Skin of body (tissue), 2 donors: ENCODE data around the gene KIAA1755. TPM values are rescaled to one million over a fixed set of nuclear protein-coding genes. Genes with fewer than 3 reads are reported as not detected.
"Not testable (repeated sequence)": the region's sequence is repeated elsewhere in the genome, so short reads cannot be mapped to it uniquely, and the experiment has no call there.

ENCODE experiments used
- DNase-seq: peaks from one replicate; lab custom pipeline; 2025; lab: John Stamatoyannopoulos, UW
- total RNA-seq: library from RNA; depleted of rRNA; stranded (reverse); fragments of >200 nt; gene quantifications from one replicate; pipeline ENCODE4 v1.2.3, GENCODE V29; 2014

The KIAA1755 gene
- total RNA-seq, 1 donor from 2014 or later, result 1.3 TPM

- no peak for DNase-seq
Measured at GRCh38 chr20:38291966-38292365, 31.4 kb upstream of the KIAA1755 start.

GRCh38 chr20:38290829-38291814 lies 30.6 kb upstream of the KIAA1755 start:
- no peak for DNase-seq

- no peak for DNase-seq
Measured at GRCh38 chr20:38286586-38287531, 26.3 kb upstream of the KIAA1755 start.

- DNase-seq, result no peak
Measured at GRCh38 chr20:38284893-38285444, 24.4 kb upstream of the KIAA1755 start.

- not testable (repeated sequence) for DNase-seq
Measured at GRCh38 chr20:38284066-38284650, 23.6 kb upstream of the KIAA1755 start.

GRCh38 chr20:38283236-38283635 lies 22.7 kb upstream of the KIAA1755 start:
- DNase-seq, result no peak

GRCh38 chr20:38281176-38281915 lies 20.8 kb upstream of the KIAA1755 start:
- DNase-seq, result not testable (repeated sequence)

- DNase-seq, result no peak
Measured at GRCh38 chr20:38278763-38279162, 18.2 kb upstream of the KIAA1755 start.

- no peak for DNase-seq
Measured at GRCh38 chr20:38278131-38278530, 17.6 kb upstream of the KIAA1755 start.

GRCh38 chr20:38277691-38278090 lies 17.2 kb upstream of the KIAA1755 start:
- no peak for DNase-seq

GRCh38 chr20:38277285-38277684 lies 16.8 kb upstream of the KIAA1755 start:
- DNase-seq, result no peak

- no peak for DNase-seq
Measured at GRCh38 chr20:38275815-38276550, 15.4 kb upstream of the KIAA1755 start.

GRCh38 chr20:38272961-38273360 lies 12.4 kb upstream of the KIAA1755 start:
- no peak for DNase-seq

- no peak for DNase-seq
Measured at GRCh38 chr20:38272398-38272797, 11.9 kb upstream of the KIAA1755 start.

GRCh38 chr20:38271608-38272120 lies 11.1 kb upstream of the KIAA1755 start:
- DNase-seq, result no peak

GRCh38 chr20:38270869-38271605 lies 10.5 kb upstream of the KIAA1755 start:
- peak; percentile 60 for DNase-seq

- no peak for DNase-seq
Measured at GRCh38 chr20:38269715-38270114, 9.2 kb upstream of the KIAA1755 start.

- no peak for DNase-seq
Measured at GRCh38 chr20:38269040-38269439, 8.5 kb upstream of the KIAA1755 start.
